Heart right ventricle (tissue), 16 donors: ENCODE data around the gene SPACA7. TPM values are rescaled to one million over a fixed set of nuclear protein-coding genes. Genes with fewer than 3 reads are reported as not detected.

Source experiments
- ATAC-seq, 8 donors: fragments of 200-7000 bp; cut with Tn5 transposase; one replicate each; pipeline ENCODE4 v1.9.1; 2020; ENCODE audit warnings: mild to moderate bottlenecking in 8 of 8, moderate library complexity in 8 of 8, moderate number of reproducible peaks in 1 of 8
- DNase-seq, 2 donors: peaks; one replicate each; pipeline ENCODE4 v3.0.0-alpha.2; 2020
- H3K27ac ChIP-seq, 10 donors: fragments of 200-600 bp; sonication (generic) in 2 of 10; one replicate each; pipeline versions ENCODE4 v1.5.0 to v1.8.0; 2020 to 2022; ENCODE audit warnings: mild to moderate bottlenecking in 3 of 10
- H3K27me3 ChIP-seq, 7 donors: fragments of 200-600 bp; one replicate each; pipeline ENCODE4 v1.8.0; 2021 to 2022; ENCODE audit warnings: mild to moderate bottlenecking in 2 of 7
- H3K36me3 ChIP-seq, 9 donors: fragments of 200-600 bp; sonication (generic) in 1 of 9; one replicate each; pipeline versions ENCODE4 v1.5.0 to v1.8.0; 2020 to 2022; ENCODE audit warnings: mild to moderate bottlenecking in 2 of 9
- H3K4me1 ChIP-seq, 9 donors: fragments of 200-600 bp; sonication (generic) in 1 of 9; one replicate each; pipeline versions ENCODE4 v1.5.0 to v1.8.0; 2020 to 2022; ENCODE audit warnings: mild to moderate bottlenecking in 4 of 9
- H3K4me3 ChIP-seq, 10 donors: fragments of 200-600 bp; sonication (generic) in 2 of 10; one replicate each; pipeline versions ENCODE4 v1.5.0 to v1.8.0; 2020 to 2022; ENCODE audit warnings: mild to moderate bottlenecking in 7 of 10, moderate library complexity in 2 of 10
- H3K9me3 ChIP-seq, 11 donors: fragments of 200-600 bp in 10 of 11; sonication (generic) in 2 of 11; one replicate each; pipeline versions ENCODE4 v1.5.0 to v1.8.0; 2013 to 2022; ENCODE audit warnings: mild to moderate bottlenecking in 2 of 11, control low read depth in 1 of 11, moderate library complexity in 1 of 11
- WGBS, 2 donors: extraction: QIAGEN DNeasy Blood & Tissue Kit; methylation state at CpG; one replicate each; pipeline ENCODE4 v1.1.7; 2013; ENCODE audit warnings: inconsistent platforms in 1 of 2; 5-methylcytosine and 5-hydroxymethylcytosine counted together
- intact Hi-C, 10 donors: fragments of 100-400 bp; cut with DNase I; formaldehyde crosslinking; loops; one replicate each; pipeline versions ENCODE4 v1.11.1 to v1.14.2; 2022
- polyA plus RNA-seq, 2 donors: library from polyadenylated mRNA; stranded (reverse); fragments of 200-250 nt; gene quantifications; one replicate each; pipeline ENCODE4 v1.2.3, GENCODE V29; 2013
- total RNA-seq, 10 donors: library from RNA; stranded (reverse); fragmentation: NEBNext Ultra II Directional in 3 of 10; extraction: Animal tissue kit (Norgen Biotek cat#: 25700) in 3 of 10; gene quantifications; one replicate each; pipeline versions ENCODE4 v1.2.1 to v1.2.4, GENCODE V29; 2021 to 2023
- TF ChIP-seq, protein P1 (sequence below), 9 donors: fragments of 200-600 bp; sonication (generic) in 2 of 9; IDR thresholded peaks; one replicate each; pipeline versions ENCODE4 v1.5.0 to v1.8.0; 2021 to 2022; ENCODE audit warnings: antibody characterized with exemption in 9 of 9, mild to moderate bottlenecking in 5 of 9, moderate library complexity in 1 of 9
- donor health status: Arrhythmogenic right ventricular cardiomyopathy.
- donor health status: ischemic (EF 13 %, LVEDD 7.1; RV severe dilation, severe dysfunction).
- donor health status: healthy with polysubstance abuse.
- donor health status: DM: no; HTN: yes; CAD: no.
- donor health status: DM: no; HTN: no; CAD: no.
- donor health status: ischemic (EF 25% LVEDD 6.9; RV normal size, moderate dysfunction).
- donor health status: ischemic (EF 25% LVEDD 5.7; RV mildly dilated, moderate dysfunction).
- donor health status: healthy.
- donor health status: DM: yes; HTN: yes; CAD: no.
- donor health status: Ischemic cardiomyopathy.
- donor health status: ischemic (EF 35%, LVEDD 5.7; RV mildly dilated, moderate dysfunction).
- donor health status: nonischemic (EF 11% LVEDD 7.7; RV severe dilation, severe dysfunction).
- donor health status: DM: yes; HTN: yes; CAD: no.
- donor health status: PGD.
- donor health status: ischemic (EF 29% LVEDD 5.4; RV normal size, mild dysfunction).
- donor health status: nonischemic (EF 23%, LVEDD 6.1; RV moderate dilation, normal function).

SPACA7 gene
- total and polyA plus RNA-seq, 12 donors: not detected

DNA sequence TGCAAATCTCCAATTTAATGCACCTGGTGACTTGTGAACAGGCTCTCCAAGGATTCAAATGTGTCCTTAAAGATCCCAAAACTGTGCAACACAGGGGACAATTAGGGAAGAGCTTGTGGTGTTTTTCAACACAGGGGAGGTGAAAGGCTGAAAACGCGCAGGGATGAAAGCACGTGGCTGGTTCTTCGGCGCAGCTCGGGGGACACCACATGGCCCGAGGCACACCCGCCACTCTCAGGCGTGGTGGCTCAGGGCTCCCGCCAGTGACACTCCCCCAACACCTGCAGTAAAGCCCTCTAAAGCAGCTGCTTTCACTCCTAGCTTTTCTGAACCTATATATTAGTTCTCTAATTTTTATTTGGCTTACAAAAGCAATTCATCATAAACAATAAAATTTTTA is 91.9 kb downstream of the SPACA7 start:
- intact Hi-C loops: no loop called here
- Histone ChIP-seq H3K36me3 (no peaks in the 10 kb centered on the region), H3K4me1 (no peaks in the 10 kb centered on the region), H3K27me3 (peaks cover 0 to 14% (median 0%) of the 10 kb centered on the region in 7 donors), H3K4me3 (no peak overlapping the region), H3K9me3 (peaks cover 0 to 27% (median 0%) of the 10 kb centered on the region in 11 donors), H3K27ac (no peak overlapping the region)
- ATAC-seq: no peak
- TF ChIP-seq, protein P1, sequence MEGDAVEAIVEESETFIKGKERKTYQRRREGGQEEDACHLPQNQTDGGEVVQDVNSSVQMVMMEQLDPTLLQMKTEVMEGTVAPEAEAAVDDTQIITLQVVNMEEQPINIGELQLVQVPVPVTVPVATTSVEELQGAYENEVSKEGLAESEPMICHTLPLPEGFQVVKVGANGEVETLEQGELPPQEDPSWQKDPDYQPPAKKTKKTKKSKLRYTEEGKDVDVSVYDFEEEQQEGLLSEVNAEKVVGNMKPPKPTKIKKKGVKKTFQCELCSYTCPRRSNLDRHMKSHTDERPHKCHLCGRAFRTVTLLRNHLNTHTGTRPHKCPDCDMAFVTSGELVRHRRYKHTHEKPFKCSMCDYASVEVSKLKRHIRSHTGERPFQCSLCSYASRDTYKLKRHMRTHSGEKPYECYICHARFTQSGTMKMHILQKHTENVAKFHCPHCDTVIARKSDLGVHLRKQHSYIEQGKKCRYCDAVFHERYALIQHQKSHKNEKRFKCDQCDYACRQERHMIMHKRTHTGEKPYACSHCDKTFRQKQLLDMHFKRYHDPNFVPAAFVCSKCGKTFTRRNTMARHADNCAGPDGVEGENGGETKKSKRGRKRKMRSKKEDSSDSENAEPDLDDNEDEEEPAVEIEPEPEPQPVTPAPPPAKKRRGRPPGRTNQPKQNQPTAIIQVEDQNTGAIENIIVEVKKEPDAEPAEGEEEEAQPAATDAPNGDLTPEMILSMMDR (IDR thresholded peaks at IDR 0.05): no peak
- WGBS, 2 donors: 90 to 95% methylated on average over 9 to 10 of the region's 10 CpGs
- no peak for DNase-seq

DNA sequence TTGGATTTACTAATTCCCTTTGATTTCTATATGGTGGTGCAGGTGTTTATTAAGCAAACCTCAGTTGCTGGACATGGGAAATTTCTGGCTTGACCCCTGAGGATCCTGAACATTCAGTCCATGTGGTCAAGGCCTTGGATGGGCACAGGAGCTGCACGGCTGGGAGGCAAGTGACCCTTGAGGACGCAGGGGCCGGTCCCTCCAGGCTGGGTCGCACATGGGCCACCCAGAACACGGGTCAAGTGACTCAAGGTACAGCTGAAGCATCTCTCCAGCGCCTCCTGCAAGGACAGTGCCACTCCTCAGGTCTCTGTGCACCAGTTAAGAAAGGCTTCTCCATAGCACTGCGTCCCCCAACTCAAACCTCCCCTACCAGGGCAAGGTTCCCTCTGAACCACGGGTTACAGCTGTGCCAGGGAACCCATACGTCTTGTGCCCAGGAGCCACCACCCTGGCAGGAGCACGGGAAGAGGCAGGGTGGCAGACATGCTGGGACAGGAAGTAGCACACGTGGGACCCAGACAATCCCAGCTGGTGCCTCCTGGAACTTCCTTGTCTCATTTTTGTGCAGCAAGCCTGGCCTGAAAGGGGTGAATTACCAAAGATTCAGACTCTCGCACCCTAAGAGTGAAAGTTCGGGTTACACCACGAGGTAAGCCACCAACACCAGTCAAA is 93.1 kb downstream of the SPACA7 start:
- H3K36me3 ChIP-seq: no peaks in the 10 kb centered on the region
- DNase-seq (no peak), ATAC-seq (no peak)
- intact Hi-C loops: no loop called here
- peaks cover 0 to 8% (median 0%) of the 10 kb centered on the region in 7 donors for H3K27me3 ChIP-seq
- H3K4me3 ChIP-seq: no peak overlapping the region
- H3K4me1 ChIP-seq: no peaks in the 10 kb centered on the region
- TF ChIP-seq, protein P1 (IDR thresholded peaks at IDR 0.05): no peak
- 85 to 86% methylated on average over 14 of the region's 14 CpGs for WGBS, 2 donors
- no peak overlapping the region for H3K27ac ChIP-seq
- H3K9me3 ChIP-seq: peaks cover 0 to 28% (median 0%) of the 10 kb centered on the region in 11 donors

DNA sequence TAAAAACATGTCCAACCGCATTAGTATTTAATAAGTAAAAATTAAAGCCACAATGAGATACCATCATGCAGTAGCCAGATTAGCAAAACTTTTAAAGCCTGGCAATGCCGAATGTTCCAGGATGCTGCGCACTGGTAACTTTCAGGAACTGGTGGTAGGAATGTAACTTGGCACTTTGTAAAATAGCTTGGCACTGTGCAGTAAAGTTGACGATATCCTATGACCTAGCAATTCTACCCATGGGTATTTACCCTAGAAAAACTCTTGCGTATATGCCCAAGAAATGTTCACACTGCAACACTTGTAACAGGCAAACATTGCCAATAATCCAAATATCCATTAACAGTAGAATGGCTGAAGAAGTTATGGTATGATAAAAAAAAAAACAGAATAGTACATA is 97.7 kb downstream of the SPACA7 start:
- Histone ChIP-seq H3K4me3 (no peak overlapping the region), H3K36me3 (no peaks in the 10 kb centered on the region), H3K9me3 (peaks cover 0 to 29% (median 0%) of the 10 kb centered on the region in 11 donors), H3K4me1 (no peaks in the 10 kb centered on the region), H3K27ac (no peak overlapping the region), H3K27me3 (no peaks in the 10 kb centered on the region)
- DNase-seq: no peak
- no peak for ATAC-seq
- TF ChIP-seq, protein P1 (IDR thresholded peaks at IDR 0.05): no peak
- intact Hi-C loops: no loop called here
- 80 to 91% methylated on average over 5 of the region's 5 CpGs for WGBS, 2 donors

DNA sequence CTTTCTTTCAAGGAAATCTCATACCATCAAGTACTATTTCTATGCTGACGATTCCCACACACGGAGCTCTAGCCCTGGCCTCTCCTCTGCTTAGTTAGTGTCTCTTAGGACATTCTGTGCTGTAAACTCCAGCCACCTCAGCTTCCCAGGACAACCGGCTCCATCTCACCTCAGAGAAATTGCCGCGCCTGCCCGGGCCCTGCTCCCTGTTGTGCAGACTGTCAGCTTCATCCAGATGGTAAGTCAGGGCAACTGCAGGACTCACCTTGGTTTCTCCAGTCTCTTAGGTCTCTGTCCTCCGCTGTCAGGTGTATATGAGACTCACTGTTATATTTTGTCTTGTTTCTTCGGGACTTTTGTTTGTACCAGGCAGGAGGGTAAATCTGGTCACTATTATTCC is 98.7 kb downstream of the SPACA7 start:
- H3K4me1 ChIP-seq: no peaks in the 10 kb centered on the region
- H3K27me3 ChIP-seq: no peaks in the 10 kb centered on the region
- no peak overlapping the region for H3K27ac ChIP-seq
- WGBS, 2 donors: 80 to 82% methylated on average over 8 of the region's 8 CpGs
- ATAC-seq: no peak
- peaks cover 0 to 33% (median 3%) of the 10 kb centered on the region in 11 donors for H3K9me3 ChIP-seq
- intact Hi-C loops: no loop called here
- H3K36me3 ChIP-seq: no peaks in the 10 kb centered on the region
- H3K4me3 ChIP-seq: no peak overlapping the region
- no peak for DNase-seq
- TF ChIP-seq, protein P1 (IDR thresholded peaks at IDR 0.05): no peak
